GM18873 (cell line): ENCODE measurements around the gene BCOR.

Experiments used
- ATAC-seq: cut with Tn5 transposase; IDR thresholded peaks from one replicate; pipeline ENCODE4 v1.9.1; 2021; ENCODE audit warnings: mild to moderate bottlenecking, moderate library complexity, moderate number of reproducible peaks; ENCODE audit not compliant: unreplicated experiment, low FRiP score

The BCOR gene

DNA sequence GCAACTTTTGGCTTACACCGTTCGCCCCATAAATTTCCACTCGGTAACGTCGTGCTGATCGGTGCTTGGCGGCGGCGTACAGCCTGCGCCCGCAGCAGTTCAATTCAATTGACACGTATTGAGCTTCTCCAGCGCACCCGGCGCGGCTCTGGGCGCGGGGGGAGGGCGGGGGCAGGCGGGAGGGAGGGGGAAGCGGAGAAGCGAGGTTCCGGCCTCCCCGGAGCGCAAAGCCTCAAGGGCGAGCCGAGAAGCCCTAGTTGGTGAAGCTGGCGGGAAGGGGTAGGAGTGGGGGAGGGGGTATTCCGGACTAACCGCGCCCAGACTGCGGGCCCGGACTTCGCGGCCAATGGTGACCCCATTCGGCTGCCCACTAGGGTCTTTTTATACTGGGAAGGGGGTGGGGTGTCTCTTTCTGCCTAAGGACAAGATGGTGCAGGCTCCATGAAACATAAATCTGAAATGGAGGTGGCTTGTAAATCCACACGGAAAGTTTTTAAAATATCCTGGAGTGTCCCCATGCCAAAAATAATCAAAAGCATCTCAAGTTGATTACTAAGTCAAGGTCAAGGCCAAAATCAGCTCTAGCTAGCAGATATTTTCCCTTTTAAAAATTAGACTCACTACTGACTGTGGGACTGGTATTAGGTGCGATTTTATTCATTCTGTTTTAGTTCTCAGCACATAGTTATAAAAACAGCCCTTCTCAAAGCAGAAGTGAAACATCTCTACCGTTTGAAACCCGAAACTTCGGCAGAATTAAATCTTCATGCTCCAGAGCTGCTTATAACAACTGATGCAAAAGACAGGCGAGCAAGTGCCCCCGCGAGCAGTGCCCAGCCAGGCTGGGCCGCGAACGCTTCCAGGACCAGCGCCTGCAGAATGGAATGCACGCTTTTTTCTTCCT is 1.5 kb upstream of the BCOR start:
- no peak for ATAC-seq

DNA sequence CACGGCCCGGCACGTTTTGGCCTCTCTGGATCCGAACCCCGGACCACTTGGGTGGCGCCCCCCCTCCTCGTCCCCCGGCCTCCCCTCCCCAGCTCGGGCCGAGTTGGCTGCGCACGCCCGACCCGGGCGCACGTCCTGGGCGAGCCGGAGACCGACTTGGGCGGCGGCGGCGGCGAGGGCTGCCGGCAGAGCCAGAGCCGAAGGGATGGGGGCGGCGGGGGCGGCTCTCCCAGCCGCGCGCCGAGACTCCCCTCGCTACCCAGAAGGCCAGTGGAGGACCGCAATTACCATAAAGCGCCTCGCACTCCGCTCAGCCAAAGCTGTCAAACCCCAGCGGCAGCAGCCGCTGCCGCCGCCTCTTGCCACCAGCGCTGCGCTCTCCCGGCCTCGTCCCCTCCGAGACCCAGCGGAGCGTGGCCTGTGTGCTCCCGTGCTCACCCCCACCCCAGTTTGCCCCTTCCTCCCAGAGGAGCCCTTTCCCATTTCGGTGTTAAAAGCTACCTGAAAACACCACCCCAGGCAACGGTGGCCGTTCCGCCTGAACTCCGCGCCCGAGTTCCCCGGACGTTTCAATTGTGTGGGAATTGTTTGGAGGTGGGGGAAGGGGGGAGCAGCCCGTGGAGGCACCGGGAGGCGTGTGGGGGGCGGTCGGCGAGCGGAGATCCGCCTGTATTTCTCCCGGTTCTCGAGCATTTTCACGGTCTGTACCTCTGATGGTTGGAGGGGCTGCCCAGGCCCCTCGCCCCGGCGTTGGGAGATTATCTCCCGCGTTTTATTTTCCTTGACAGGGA is 701 bp upstream of the BCOR start:
- no peak for ATAC-seq

DNA sequence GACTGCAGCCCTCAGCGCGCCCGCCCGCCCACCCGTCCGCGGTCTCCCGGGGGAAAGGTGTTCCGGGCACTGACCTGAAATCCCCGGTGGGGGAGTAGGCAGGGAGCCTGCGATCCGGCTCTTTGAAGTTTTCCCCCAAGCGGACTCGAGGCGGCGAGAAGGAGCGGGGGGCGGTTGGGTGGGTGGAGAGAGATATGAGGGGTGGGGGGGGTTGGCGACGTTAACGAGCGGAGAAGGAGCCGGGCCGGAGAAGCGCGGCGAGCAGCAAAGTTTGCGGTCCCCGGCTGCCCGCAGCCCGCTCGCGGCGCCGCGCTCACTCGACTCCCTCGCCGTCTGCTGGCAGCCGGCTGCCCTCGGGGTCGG is 636 bp downstream of the BCOR start:
- ATAC-seq: no peak

DNA sequence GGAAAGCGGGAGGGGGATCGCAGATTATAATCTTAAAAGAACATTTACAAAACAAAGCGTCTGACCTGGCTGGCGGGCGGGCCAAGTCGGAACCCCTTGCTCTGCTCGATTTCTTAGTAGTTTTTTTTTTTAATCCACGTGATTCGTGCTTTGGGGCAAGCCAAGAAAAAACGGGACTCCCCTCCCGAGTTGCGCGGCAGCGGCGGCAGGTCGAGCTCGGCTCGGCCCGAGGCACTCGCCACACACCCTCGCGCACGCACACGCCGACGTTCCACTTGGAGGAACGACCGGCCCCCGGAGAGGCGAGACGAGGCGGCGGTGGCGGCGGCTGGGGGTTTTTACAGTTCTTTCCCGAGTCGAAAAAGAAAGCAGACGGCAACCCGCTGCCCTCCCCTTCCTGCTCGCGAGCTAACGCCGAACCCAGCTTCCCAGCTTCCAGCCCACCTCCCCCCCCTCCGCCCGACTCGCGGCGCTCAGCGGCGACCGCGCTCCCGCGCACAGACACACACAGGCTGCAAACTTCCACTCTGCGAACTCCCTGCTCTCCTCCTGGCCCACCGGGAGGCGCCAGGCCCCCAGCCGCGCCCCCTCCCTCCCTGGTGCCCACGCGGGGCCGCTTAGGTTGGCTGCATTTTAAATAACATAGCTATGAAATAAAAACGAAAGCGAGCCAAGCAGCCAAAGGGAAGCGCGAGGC is 1.2 kb downstream of the BCOR start:
- no peak for ATAC-seq

DNA sequence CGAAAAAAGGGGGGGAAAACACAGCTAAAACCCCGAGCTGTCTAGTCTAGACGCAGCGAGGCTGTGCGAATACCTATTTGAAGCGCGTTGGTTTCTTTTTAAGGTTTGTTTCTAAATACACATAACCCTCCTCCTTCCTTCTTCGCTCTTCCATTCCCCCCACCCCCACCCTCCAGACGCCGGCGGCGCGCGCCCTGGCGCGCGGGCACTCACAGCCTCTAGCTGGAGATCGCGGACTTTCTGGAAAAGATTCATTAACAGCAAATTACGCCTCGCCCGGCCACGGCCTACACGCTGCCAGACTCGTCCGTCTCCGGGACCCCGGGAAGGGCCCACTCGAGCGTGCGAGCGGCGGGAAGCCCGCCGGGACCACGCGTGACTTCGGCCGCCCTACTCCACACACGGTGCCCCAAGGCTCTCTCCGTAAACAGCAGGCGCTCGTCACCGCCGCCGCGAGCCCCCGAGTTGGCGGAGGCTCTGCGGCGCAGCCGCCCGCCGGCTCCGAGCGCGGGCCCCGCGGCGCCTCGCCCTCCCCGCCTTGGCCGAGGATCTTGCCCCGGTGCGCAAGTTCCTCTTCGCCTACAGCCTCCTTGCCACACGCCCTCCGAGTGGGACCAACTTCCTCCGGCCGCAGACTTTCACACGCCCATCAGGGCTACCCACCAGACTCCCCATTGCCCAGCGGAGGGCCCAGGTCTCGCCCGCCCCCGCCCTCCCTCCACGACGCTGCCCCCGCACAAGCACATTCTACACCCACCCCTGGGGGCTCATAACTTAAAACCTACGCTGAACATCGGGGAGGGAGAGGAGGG is 2.0 kb downstream of the BCOR start:
- ATAC-seq: no peak

DNA sequence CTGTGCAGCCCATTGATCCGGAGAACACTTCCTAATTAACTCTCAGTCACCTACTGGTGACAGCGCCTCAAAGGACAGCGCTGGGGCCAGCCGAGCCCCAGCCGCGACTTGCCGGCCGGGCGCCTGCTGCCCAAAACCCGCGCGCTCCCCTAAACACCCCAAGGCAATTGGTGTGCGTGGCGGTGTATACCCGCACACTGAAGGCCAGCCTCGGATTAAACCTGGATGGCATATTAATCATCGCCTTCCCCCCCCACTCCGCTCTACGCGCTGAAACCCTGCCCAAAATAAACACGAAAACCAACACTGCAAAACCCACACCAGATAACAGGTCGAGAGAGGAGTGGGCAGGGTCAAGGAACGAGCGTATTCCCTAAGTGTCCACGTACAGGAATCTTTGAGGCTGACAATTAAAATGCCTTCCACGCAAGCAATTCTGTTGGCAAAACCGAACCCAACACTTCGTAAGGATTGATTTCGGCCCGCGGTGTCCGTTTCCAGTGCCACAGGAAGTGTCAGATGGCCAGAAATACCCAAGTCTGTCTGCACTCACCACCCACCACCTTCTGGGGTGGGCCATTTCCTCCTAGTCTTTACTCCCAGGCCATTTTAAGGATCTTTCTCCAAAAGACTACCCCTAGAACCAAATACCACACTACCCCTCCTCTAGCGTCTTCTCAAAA is 2.7 kb downstream of the BCOR start:
- no peak for ATAC-seq

DNA sequence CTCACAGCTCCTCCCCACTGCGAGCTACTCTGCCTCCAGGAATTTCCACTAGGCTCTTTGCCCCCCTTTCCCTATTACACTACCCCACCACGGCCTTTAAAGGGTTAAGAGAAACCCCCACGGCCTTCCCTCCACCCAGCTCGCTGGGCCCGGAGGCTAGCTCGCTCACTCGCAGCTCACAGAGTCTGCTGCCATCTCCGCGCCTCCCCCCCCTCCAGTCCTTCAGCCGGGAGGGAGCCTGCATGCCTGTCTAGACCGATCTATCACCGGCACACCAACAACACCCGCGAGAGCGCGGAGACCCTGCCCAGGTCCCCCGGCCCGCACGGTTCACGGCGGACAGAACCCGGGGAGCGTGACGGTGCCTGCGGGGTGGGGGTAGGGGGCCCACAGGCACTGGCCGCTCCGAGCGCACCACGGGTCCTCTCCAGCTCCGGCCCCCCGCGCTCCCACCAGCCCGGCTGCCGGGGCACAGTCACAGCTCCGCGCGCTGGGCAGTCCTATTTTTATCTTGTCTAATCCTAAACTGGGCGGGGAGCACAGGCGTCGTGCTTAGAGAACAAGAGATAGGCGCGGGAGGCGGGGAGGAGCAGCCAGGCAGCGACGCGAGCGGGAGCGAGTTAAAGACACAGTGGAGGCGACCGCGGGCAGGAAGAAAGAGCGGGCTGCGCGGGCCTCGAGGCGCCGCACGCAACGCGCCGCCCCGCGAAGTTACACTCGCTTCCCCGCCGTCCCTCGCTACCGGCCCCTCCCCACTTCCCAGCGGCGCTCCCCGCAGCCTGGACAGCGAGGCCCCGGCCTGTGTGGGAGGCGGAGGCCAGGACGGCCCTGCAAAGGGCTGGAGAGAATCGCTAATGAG is 3.5 kb downstream of the BCOR start:
- no peak for ATAC-seq

DNA sequence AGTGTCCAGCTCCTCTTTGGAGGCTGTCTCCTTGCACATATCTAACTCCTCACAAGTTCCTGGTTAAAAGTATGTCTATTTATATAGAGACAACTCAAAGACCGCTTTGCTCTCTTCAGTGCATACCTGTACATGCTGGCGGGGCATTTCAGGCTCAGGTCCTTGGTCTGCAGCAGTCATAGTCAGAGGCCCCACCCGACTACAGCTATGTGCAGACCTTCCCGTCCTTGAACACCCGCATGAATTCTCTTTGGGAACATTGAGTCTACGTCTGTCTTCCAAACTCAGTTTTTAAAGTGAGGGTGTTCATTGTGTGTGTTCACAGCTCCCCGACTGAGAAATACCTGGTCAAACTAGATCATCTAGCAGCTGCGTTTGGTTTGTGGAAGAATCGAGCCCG is 4.2 kb downstream of the BCOR start:
- no peak for ATAC-seq

DNA sequence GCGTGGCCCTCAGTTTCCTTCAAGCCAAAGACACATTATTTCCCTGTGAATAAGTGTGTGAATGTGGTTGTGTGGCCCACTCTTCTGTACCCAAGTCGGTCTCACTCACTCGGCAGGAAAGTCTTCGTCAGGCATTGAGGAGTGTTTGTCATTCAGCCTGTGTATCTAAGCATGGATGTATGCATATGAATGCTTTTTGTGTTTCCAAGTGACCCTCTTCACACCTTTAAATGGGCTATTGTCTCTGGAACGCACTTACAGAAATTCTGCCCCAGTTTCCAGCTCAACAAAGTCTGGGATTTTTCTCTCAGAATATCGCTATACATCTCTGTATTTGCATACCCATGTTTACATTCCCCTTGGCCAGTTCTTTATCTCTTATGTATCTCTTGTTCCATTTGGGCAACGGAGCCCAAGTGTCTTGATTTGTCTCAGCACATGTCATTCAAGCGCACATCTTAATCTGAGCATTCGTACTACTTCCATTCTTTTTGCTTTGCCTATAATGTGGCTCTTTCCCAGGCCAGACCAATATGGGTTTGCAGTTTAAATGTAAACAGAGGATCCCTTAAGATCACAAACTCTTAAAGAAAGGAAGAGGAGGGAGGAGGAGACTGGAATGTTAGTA is 4.8 kb downstream of the BCOR start:
- no peak for ATAC-seq

DNA sequence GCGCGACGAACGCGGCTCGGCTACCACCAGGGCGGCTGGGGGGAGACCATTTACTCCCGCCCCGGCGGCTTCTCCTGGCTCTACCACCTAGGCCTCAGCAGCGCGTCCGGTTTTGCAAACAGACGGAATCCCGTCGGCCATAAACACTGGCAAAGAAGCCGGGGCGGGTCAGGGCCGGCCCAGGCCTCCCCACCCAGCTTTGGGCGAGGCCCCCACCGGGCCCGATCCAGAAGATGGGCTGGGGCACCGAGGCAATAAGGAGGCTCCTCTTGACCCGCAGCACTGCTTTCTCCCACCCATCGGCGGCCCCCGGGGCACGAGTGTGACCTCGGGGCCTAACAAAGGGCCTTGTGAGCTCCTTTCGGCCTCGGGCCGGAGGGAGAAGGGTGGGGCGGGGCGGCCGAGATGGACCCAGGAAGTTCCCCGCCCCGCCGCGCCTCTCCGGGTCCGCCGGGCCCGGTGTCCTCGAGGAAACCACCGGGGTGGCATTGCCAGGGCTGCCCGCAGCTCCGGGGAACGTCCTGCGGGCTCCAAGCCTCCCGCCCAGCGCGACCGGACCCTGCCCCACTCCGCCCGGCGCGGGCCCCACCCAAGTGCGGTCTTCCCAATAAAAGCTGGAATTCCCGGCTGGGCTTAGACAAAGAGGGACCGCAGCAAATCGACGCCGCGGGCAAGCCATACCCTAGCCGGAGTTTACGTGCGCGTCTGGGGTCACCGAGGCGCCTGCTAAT is 5.9 kb downstream of the BCOR start:
- no peak for ATAC-seq

DNA sequence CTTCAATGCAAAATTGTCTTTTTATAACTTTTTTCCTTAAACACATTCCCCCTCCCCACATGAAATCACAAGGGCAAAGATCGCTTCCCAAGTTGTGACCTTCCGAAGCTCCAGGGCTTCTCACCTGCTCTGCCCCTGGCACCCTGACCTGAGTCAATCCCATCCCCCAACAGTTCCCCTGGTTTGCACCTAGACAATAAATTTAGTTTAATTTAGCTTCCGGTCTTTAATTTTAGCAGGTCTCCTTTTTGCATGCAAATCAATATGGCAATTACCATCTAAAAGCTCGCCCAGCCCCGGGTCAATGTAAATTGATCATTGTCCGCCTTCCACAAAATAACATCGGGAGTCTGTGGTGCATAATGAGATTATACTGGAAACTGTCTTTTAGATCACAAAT is 6.8 kb downstream of the BCOR start:
- ATAC-seq: no peak

DNA sequence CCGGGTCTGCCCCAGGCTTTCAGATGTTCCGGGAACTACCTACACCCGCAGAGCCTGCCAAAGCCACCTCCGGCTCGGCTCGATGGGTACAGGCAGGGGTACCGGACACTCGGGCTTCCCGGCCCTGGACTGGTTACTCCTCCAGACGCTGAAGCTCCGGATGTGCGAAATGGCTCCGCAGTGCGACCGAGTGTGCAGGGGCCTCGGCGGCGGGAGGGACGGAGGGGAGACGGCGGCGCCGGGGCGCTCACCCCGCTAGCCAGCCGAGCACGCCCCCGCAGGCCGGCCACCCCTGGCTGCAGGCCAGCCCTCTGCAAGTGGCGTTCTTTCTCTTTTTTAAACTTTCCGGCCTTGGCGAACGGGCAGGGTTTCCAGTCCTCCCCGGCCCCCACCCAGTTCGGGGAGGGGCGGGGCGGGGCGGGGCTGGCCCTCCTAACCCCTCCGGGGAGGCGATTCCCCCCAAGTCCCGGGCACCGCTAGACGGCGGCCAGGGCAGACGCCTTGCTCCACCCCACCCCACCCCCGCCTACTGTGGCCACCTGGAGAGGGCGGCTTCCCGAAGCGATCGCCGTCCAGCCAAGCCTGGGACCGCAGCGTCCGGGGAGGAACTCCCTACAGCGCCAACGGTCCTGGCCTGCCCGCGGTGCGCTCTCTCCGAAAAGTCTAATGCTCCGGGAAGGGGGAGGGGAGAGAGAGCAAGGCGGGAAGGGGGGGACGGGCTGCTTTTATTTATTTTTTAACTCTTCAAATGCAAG is 7.5 kb downstream of the BCOR start:
- ATAC-seq: no peak

DNA sequence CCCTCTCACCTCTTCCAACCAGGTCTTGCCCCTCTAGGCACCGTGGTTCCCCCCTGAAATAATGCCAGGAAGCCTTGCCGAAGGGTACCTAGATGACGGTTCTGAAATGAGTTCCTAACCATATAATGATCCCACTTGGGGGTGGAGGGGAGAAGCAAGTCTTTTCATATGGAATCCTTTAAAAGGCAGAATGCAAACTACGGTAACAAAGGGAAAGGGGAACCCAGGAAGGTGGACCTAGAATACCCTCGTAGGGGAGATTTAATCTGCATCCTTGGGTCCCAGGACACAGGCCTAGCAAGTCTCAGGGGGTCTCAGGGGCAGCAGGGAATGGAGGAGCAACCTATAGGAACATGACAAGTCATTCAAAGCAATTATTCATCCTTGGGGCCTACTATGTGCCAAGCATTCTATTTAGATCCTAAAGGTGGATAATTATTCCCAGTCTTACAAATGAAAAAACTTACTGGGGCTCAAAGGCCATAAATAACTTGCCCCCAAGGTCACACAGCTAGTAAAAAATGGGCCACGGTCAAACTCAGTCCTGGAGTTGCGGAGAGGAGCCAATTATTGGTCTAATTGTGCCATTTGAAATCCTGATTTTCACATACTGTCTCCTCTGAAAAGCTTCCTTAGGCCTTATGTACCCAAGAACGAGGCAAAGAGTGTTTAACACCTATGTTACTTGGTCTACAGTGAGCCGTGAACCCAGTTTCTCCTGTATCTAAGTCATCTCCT is 8.8 kb downstream of the BCOR start:
- no peak for ATAC-seq

DNA sequence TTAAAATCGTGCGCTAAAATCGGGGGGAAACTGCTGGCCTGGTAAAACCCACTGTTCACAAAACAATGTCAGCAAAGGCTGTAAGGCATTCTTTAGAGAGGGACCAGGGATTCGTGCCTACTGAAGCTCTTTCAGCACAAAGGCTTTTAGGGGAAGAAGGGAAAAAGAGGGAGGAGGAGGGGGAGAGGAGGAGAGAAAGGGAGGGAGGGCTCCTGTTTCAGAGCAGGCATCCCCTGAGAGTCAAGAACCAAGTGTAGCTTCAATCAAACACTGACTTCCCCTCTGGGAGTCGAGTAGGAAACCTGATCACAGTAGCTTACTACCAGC is 9.5 kb downstream of the BCOR start:
- ATAC-seq: no peak

DNA sequence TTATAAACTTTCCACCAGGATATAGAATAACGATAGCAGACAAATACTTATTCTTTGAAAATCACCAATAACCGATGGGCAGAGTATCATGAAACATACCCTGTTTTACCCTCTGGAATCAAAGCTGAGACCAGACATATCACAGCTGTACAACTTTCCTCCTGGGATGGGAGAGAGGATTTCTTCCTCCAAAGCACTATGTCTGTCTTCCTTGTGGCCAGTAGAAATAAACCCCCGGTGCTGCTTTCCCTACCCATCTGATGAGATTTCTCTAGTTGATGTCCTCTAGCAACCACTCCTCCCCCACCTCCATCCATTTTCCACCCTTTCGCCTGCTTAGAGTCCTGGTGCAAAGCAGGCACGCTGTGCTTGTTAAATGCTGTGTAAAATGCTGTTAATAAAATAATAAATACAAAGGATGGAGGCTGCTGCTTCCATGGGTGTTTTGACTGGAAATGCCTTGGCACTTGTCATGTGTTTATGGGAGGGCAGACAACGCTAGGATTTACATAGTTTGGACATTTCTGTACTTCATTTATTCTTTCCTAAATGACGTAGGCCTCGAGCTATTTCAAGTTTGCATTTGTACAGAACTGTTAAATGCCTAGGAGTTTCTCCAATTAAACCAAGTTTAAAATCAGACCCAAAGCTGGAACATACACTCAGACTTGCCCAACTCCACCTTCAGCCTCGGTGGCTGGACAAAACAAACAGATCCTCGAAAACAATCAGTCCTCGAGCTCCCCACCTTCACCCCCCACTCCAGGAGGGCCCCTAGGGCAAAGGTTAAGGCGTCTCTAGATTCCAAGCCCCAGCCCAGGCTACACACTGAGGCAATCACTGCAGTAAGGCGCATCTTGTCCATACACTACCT is 10.1 kb downstream of the BCOR start:
- ATAC-seq: no peak
